B cell (primary cell): ENCODE data around the gene SYT2.

Experiments used
- CTCF ChIP-seq: fragments of 200-600 bp; IDR thresholded peaks from one replicate; pipeline ENCODE4 v1.8.0; 2022; ENCODE audit warnings: antibody characterized with exemption, mild to moderate bottlenecking
- EZH2 ChIP-seq: IDR thresholded peaks from 2 replicates; pipeline ENCODE4 v1.6.1; 2012; ENCODE audit warnings: borderline replicate concordance, low read depth, mild to moderate bottlenecking, moderate library complexity, low read length; ENCODE audit not compliant: insufficient read depth, poor library complexity, severe bottlenecking

GRCh38 chr1:202691816-202692215 is 18.4 kb downstream of the SYT2 start:
- TF ChIP-seq CTCF (no peak), EZH2 (no peak)
